Pulmonary artery endothelial cell (primary cell): ENCODE data around the gene SNRNP25. TPM values are rescaled to one million over a fixed set of nuclear protein-coding genes. Genes with fewer than 3 reads are reported as not detected.

Experiments
- DNase-seq: peaks from one replicate; pipeline ENCODE4 v3.0.0-alpha.2; 2011; ENCODE audit warnings: low read depth, low spot score
- total RNA-seq: library from RNA; depleted of rRNA; stranded (reverse); fragments of >200 nt; gene quantifications from 2 replicates; pipeline ENCODE4 v1.2.3, GENCODE V29; 2014

SNRNP25 gene
- total RNA-seq, 1 donor from 2014 or later: 29.2 TPM

- no peak for DNase-seq
These were observed 9.4 kb downstream of the SNRNP25 start for GRCh38 chr16:62968-63391.

GRCh38 chr16:63466-63865, 9.8 kb downstream of the SNRNP25 start:
- no peak for DNase-seq

DNA sequence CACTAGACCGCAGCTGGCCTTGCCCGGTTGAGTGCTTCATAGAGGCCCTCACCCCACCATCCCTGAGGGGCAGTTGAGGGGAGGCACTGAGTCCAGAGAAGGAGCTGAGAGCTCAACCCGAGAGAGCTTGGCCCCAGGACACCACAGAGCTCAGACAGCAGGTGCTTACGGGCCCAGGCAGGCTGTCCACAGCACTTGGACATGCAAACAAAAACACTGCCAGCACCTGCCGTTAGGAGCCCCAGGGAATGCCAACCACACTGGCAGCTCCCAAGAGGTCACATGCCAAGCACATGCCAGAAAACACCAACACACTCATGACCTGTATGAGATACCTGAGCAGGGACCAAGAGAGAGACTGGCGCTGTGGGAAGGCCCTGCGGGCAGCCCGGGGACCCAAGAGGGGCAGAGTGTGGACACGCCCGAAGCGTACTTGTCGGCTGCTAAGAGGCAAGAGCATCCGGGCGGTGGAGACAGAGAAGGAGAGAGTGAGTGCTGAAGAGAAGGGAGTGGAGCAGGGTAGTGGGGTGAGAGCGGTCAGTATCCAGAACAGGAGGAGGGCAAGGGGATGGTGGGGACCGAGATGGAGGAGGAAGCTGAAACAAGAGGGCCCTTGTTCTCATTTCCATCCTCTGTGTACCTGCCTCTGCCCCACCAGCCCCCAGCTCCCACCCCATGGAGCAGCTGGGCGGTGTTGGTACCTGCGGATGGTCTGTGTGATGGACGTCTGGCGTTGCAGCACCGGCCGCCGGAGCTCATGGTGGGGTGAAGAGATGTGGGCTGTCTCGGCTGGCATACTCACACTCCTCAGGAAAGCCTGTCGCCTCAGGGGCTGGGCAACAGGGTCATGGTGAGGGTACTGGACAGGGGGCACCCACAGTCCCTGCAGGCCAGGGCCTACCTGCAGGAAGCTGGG, 10.6 kb downstream of the SNRNP25 start:
- no peak for DNase-seq

GRCh38 chr16:64914-65255, 11.3 kb downstream of the SNRNP25 start:
- no peak for DNase-seq

- DNase-seq: no peak
These were observed 12.1 kb downstream of the SNRNP25 start for GRCh38 chr16:65745-66144.

DNA sequence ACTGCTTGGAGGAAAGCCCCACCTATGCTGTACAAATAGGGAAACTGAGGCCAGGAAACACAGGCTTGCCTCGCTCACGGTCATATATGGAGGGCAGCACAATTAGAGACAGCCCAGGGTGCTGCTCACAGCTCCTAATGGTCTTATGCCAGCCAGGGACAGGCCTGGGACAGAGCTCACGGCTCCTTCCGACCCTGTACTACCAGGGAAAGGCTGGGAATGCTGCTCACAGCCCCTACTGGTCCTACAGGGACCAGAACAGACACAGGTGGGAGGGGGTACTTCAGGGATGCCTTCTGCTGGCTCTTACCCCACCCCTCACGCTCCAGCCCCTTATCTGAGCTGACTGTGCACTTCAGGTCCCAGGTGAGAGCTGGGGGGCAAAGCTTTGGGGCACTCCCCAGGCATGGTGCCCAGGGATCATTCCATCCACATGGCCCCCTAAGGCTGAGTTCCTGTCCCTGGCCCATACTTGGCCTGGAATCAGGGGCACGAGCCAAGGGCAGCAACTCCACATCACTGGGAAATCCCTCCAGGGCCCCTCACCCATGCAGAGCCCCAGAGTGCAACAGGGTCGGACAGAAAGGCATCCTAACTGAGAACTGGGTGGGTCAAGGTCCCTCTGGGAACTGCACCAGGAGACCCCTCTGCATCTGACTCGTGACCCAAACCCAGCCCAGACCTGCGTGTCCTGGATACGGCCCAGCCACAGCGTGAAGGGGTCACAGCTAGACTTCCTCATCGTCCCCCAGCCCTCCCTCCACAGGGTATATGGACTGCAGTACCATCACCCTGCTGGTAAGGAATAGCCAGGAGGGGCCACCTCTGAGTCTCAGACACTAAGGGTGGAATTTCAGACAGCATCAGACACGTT, 12.9 kb downstream of the SNRNP25 start:
- DNase-seq: no peak

DNA sequence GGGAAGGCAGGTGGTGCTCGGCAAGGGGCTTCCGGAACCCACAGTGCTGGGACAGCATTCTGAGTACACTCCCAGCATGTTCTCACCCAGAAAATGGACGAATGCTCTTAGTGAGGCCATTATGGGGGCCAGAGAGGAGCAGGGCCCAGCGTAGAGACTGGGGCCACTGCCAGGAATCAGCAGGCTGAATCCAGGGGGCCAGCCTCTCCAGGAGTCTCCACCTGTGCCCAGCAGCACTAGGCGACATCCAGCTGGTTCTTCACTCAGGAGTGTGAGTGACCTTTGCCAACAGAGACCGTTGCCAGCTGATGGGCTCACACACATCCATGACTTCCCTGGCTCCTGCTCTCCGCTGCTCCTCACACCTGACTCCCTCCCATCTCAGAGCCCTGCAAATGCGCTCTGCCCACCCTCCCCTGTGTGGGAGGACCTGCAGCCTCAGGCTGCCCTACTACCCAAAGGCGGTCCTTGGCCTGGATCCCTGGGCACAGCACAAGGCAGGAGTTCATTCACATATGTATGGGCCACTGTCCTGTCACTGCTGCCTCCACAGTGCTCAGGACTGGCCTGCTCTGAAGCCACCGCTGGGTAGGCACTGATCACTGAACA, 13.7 kb downstream of the SNRNP25 start:
- DNase-seq: no peak

DNA sequence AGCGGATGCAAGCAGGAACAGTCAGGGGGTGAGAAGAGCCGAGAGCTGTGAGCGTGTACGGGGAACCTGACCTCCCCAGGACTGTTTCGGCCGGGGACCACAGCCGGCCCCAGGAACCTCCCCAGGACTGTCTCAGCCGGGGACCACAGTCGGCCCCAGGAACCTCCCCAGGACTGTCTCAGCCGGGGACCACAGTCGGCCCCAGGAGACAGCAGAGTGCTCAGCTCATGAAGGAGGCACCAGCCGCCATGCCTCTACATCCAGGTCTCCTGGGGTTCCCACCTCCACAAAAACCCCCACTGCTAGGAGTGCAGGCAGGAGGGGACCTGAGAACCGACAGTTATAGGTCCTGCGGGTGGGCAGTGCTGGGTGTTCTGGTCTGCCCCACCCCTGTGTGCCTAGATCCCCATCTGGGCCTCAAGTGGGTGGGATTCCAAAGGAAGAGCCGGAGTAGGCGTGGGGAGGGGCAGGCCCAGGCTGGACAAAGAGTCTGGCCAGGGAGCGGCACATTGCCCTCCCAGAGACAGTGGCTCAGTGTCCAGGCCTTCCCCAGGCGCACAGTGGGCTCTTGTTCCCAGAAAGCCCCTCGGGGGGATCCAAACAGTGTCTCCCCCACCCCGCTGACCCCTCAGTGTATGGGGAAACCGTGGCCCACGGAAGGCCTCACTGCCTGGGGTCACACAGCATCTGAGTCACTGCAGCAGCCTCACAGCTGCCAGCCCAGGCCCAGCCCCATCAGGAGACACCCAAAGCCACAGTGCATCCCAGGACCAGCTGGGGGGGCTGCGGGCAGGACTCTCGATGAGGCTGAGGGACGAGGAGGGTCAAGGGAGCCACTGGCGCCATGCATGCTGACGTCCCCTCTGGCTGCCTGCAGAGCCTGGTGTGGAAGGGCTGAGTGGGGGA, 14.5 kb downstream of the SNRNP25 start:
- no peak for DNase-seq

GRCh38 chr16:69181-69580, 15.6 kb downstream of the SNRNP25 start:
- no peak for DNase-seq

GRCh38 chr16:71210-71539, 17.5 kb downstream of the SNRNP25 start:
- DNase-seq: no peak

GRCh38 chr16:71540-72401, 18.1 kb downstream of the SNRNP25 start:
- DNase-seq: no peak

- no peak for DNase-seq
These were observed 19.2 kb downstream of the SNRNP25 start, which contains the start of gene RHBDF1 for GRCh38 chr16:72561-73548. RHBDF1 (minus strand) TSS chr16:72631; CDS start chr16:65015, 7,616 bp downstream.

DNA sequence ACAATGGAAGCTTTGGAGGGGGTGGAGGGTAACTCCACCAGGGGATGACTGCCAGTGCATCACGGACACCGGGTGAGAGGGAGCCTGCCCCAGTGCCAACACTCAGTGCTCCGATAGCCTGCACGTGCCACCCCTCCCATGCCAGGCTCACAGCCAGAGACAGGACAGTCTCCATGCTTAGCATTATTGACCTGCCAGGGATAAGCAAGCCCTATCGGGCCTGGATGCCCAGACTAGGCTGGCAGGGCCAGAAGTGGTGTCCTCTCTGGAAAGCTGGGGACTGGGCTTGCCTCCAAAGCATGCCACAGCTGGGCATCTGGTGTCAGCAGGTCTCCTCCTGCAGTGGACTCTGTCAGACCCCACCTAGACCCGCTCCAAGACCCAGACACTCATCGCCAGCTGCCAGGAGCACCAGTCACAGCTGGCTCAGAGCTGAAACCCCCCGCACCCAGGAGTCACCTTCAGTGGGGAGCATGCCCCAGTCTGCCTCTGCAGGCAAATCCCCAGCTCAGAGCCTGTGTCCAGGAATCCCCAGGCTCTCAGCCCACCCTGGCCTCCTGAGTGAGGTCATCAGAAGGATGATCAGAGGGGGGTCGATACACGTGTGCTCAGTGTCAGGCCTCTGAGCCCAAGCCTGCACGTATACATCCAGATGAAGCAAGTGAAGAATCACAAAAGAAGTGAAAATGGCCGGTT, 20.6 kb downstream of the SNRNP25 start:
- DNase-seq: no peak

DNA sequence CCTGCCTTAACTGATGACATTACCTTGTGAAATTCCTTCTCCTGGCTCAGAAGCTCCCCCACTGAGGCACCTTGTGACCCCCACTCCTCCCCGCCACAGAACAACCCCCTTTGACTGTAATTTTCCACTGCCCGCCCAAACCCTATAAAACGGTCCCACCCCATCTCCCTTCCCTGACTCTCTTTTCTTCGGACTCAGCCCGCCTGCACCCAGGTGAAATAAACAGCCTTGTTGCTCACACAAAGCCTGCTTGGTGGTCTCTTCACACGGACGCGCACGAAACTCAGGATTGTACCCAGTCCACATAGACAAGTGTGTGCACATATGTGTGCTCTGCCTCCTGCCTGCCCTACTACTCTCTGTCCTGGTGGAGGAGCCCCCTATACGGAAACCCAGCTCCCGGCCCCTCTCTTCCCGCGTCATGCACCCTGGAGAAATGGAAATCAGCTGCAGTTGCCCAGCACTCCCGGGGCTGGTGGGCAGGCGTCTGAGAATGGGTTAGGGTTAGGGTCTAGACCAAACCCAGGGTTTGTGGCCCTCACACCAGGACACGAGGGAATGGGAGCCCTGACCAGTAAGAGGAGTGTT, 21.2 kb downstream of the SNRNP25 start:
- DNase-seq: no peak

DNA sequence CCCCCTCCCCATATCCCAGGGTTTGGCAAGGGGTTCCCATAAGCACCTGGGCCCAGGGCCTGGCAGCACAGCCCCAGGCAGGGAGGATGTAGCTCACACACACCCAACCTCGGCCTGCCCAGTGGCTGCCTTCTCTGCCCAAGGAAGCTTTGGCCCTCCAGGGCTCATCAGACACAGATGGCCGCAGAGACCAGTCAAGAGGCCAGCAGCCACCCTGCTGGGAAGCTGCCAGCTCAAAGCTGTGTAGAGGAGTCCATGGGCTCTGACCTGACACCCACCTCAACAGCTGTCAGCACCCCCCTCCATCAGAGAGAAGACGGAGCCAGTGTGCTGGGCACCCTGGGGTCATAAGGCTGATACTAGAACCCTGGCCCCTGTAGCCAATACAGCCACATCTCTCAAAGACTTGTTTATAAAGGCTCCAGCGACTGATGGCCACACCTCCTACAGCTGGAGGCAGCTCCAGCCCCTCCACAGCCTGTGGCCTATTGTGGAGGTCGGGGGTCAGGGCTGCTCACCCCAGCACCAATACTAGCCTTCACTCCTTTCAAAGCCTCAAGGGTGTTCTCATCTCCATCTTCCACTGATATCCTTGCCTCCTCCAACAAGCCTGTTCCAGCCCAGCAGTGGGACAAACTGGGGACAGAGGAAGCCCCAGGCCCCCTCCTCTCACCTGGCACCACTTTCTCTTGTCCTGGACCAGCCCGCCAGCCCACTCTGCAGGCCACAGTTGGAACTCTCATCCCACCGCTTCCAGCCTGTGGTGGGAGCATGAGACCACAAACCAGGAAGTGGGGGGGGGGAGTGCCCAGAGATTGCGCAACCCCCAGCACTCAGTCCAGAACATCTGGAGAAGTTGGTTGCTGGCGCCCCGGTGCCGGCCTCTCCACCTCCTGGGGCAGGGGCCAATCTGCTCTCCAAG, 22.2 kb downstream of the SNRNP25 start:
- no peak for DNase-seq

GRCh38 chr16:76535-77272, 23.1 kb downstream of the SNRNP25 start:
- no peak for DNase-seq
